ENCODE results near the gene PACSIN1. TPM values are rescaled to one million over a fixed set of nuclear protein-coding genes. Genes with fewer than 3 reads are reported as not detected.

The PACSIN1 gene
- total RNA-seq (12.5 and 20.3 TPM in 2 replicates), polyA plus RNA-seq (12.1 and 12.6 TPM in 2 replicates)

- Histone ChIP-seq H3K9me3 (ENCODE audit: low read depth) (no peaks in the 10 kb centered on the region), H3K4me1 (ENCODE audit: low read depth) (peaks cover 3% of the 10 kb centered on the region), H3K36me3 (no peaks in the 10 kb centered on the region), H3K27me3 (no peaks in the 10 kb centered on the region), H3K4me3 (peak within 1 kb of the TSS; percentile 56), H3K27ac (no peak within 1 kb of the TSS)
- peak; percentile 10 to 83 for DNase-seq (ENCODE audit: low read depth in 1 of 2, low spot score in 1 of 2)
- TF ChIP-seq CTCF (IDR thresholded peaks at IDR 0.05; ENCODE audit: low read depth, low read length), result no peak
Observed at GRCh38 chr6:34465531-34466241, at the start of gene PACSIN1. TSS of gene PACSIN1 (plus strand) at chr6:34466076. CDS start at chr6:34526306, 60,230 bp downstream.

GRCh38 chr6:34416877-34417371, 49.0 kb upstream of the PACSIN1 start:
- Histone ChIP-seq H3K27ac (peak overlapping the region; percentile 54), H3K36me3 (peaks cover 46% of the 10 kb centered on the region)
- TF ChIP-seq CTCF (IDR thresholded peaks at IDR 0.05; ENCODE audit: low read depth, low read length), result no peak

GRCh38 chr6:34418367-34418766, 47.5 kb upstream of the PACSIN1 start:
- no peak for TF ChIP-seq CTCF (IDR thresholded peaks at IDR 0.05; ENCODE audit: low read depth, low read length)
- DNase-seq (ENCODE audit: low read depth in 1 of 2, low spot score in 1 of 2), result no peak
- no peak overlapping the region for H3K27ac ChIP-seq
- no peaks in the 10 kb centered on the region for H3K27me3 ChIP-seq
- no peak overlapping the region for H3K4me3 ChIP-seq
- peaks cover 59% of the 10 kb centered on the region for H3K36me3 ChIP-seq
- no peaks in the 10 kb centered on the region for H3K4me1 ChIP-seq (ENCODE audit: low read depth)
- H3K9me3 ChIP-seq (ENCODE audit: low read depth), result no peaks in the 10 kb centered on the region

More at GRCh38 chr6:34416877-34417371, 49.0 kb upstream of the PACSIN1 start:
- Histone ChIP-seq H3K4me1 (ENCODE audit: low read depth) (no peaks in the 10 kb centered on the region), H3K4me3 (no peak overlapping the region), H3K27me3 (no peaks in the 10 kb centered on the region), H3K9me3 (ENCODE audit: low read depth) (no peaks in the 10 kb centered on the region)
- DNase-seq (ENCODE audit: low read depth in 1 of 2, low spot score in 1 of 2), result no peak

- Histone ChIP-seq H3K9me3 (ENCODE audit: low read depth) (no peaks in the 10 kb centered on the region), H3K36me3 (peaks cover 54% of the 10 kb centered on the region), H3K27ac (no peak overlapping the region), H3K4me1 (ENCODE audit: low read depth) (peaks cover 9% of the 10 kb centered on the region), H3K4me3 (no peak overlapping the region), H3K27me3 (no peaks in the 10 kb centered on the region)
- TF ChIP-seq CTCF (IDR thresholded peaks at IDR 0.05; ENCODE audit: low read depth, low read length), result no peak
- DNase-seq (ENCODE audit: low read depth in 1 of 2, low spot score in 1 of 2), result no peak
Observed at GRCh38 chr6:34423254-34423653, 42.6 kb upstream of the PACSIN1 start.

- H3K9me3 ChIP-seq (ENCODE audit: low read depth), result no peaks in the 10 kb centered on the region
- TF ChIP-seq CTCF (IDR thresholded peaks at IDR 0.05; ENCODE audit: low read depth, low read length), result no peak
- no peak overlapping the region for H3K27ac ChIP-seq
- DNase-seq (ENCODE audit: low read depth in 1 of 2, low spot score in 1 of 2), result no peak
- no peaks in the 10 kb centered on the region for H3K27me3 ChIP-seq
- peak overlapping the region; percentile 91 for H3K4me3 ChIP-seq
- H3K4me1 ChIP-seq (ENCODE audit: low read depth), result peaks cover 9% of the 10 kb centered on the region
- H3K36me3 ChIP-seq, result peaks cover 44% of the 10 kb centered on the region
Observed at GRCh38 chr6:34424200-34425131, 41.4 kb upstream of the PACSIN1 start.
